Measurements from ENCODE around the gene MCCD1. TPM values are rescaled to one million over a fixed set of nuclear protein-coding genes. Genes with fewer than 3 reads are reported as not detected.
A peak's percentile ranks its signal among the peaks of the same experiment; 100 is the strongest.

Gene MCCD1
- total RNA-seq, 2 experiments from 2014 or later = not detected

DNA sequence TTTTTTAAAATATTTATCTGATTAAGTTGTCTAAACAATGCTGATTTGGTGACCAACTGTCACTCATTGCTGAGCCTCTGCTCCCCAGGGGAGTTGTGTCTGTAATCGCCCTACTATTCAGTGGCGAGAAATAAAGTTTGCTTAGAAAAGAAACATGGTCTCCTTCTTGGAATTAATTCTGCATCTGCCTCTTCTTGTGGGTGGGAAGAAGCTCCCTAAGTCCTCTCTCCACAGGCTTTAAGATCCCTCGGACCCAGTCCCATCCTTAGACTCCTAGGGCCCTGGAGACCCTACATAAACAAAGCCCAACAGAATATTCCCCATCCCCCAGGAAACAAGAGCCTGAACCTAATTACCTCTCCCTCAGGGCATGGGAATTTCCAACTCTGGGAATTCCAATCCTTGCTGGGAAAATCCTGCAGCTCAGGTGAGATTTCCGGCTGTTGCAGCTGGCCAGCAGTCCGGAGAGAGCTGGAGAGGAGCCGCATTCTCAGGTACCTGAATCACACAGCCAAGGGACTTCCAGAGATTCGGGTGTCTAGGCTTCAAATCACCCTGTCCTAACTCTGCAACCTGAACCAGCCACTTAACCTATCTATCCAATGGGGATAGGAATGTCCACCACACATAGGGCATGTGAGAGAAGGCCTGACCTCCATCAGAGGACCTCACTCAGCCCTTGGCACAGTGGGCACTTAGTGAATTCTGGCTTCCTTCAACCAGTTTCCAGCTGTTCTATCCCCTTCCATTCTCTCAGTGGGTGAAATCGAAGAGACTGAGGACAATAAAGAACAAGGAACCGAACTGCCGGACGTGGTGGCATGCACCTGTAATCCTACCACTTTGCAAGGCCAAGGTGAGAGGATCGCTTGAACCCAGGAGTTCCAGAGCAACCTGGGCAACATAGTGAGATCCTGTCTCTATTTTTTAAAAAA is 49.7 kb downstream of the MCCD1 start:
- no peaks in the 10 kb centered on the region for H3K27me3 Mint-ChIP-seq

DNA sequence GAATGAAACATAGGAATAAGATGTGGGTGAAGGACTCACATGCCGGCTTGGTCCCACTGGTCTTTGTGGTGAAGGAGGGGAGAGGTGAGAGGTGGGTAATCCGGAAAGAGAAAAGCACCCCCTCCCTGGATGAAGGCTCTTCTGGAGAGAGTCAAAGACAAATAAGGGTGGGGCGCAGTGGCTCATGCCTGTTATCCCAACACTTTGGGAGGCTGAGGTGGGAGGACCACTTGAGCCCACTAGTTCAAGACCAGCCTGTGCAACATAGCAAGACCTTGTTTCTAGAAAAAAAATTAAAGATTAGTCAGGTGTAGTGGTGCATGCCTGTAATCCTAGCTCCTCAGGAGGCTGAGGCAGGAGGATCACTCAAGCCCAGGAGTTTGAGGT is 50.4 kb downstream of the MCCD1 start:
- Mint-ChIP-seq H3K36me3 (ENCODE audit: low read depth) (peaks cover 74% of the 10 kb centered on the region), H3K27ac (peak overlapping the region; percentile 93), H3K9me3 (no peaks in the 10 kb centered on the region), H3K27me3 (no peaks in the 10 kb centered on the region), H3K4me3 (peak overlapping the region; percentile 96), H3K4me1 (ENCODE audit: low read depth) (peaks cover 44% of the 10 kb centered on the region)
- TF ChIP-seq CTCF (IDR thresholded peaks at IDR 0.05) = no peak
- POLR2A ChIA-PET = interaction anchor here (1.3 to 35.7 kb wide), 5 partner anchors 5 to 38 kb away, joined by 3 to 1181 read pairs (median 97); partner anchors contain the start of genes DDX39B, LST1, LTA and LTB
- intact Hi-C loops (cut with micrococcal nuclease) = no loop called here
- CTCF ChIA-PET = interaction anchor here (38.9 to 56.2 kb wide), 2 partner anchors 13 to 18 kb away, joined by 2542 read pairs; partner anchors contain the start of genes ATP6V1G2, DDX39B, LST1 and LTA
- DNase-seq = peak; percentile 49
- ATAC-seq = no peak

More for the DNA sequence above, 49.7 kb downstream of the MCCD1 start:
- ChIA-PET CTCF (interaction anchor here (1.5 to 56.2 kb wide), 3 partner anchors 14 to 83 kb away, joined by 3 to 2542 read pairs (median 2542); partner anchors contain the start of genes ATP6V1G2, DDX39B, LST1 and LTA), POLR2A (interaction anchor here (0.9 to 35.7 kb wide), 11 partner anchors 5 to 86 kb away, joined by 3 to 1181 read pairs (median 4); partner anchors contain the start of genes ATP6V1G2, DDX39B, GPANK1 and LST1)
- DNase-seq = no peak
- no peak for TF ChIP-seq CTCF (IDR thresholded peaks at IDR 0.05)
- Mint-ChIP-seq H3K4me1 (ENCODE audit: low read depth) (peaks cover 47% of the 10 kb centered on the region), H3K36me3 (ENCODE audit: low read depth) (peaks cover 79% of the 10 kb centered on the region), H3K9me3 (no peaks in the 10 kb centered on the region), H3K27ac (peak overlapping the region; percentile 93), H3K4me3 (peak overlapping the region; percentile 96)
- intact Hi-C loops (cut with micrococcal nuclease) = no loop called here
- no peak for ATAC-seq

Other genes with a start within 250 kb of the MCCD1 start
- gene HLA-B, start 171.8 kb upstream of the MCCD1 start, total RNA-seq = 1,000 to 10,000 TPM; 2,892 to 2,968 TPM
- gene MICA, start 125.4 kb upstream of the MCCD1 start, total RNA-seq = 1 to 10 TPM; 5.6 to 6.0 TPM
- gene MICB, start 30.8 kb upstream of the MCCD1 start, total RNA-seq = 10 to 100 TPM; 17.0 to 17.7 TPM
- gene DDX39B, start 13.0 kb downstream of the MCCD1 start, total RNA-seq = 100 to 1,000 TPM; 568 to 572 TPM
- 1 to 10 TPM in 1 of 2 experiments, under 1 TPM in 1; 0.86 to 1.1 TPM for gene ATP6V1G2, start 17.6 kb downstream of the MCCD1 start, total RNA-seq
- gene NFKBIL1, start 18.6 kb downstream of the MCCD1 start, total RNA-seq = 10 to 100 TPM; 11.3 to 13.0 TPM
- 100 to 1,000 TPM; 713 to 724 TPM for gene LTA, start 43.3 kb downstream of the MCCD1 start, total RNA-seq
- gene TNF, start 46.6 kb downstream of the MCCD1 start, total RNA-seq = 10 to 100 TPM; 89.2 to 92.5 TPM
- 100 to 1,000 TPM; 368 to 375 TPM for gene LTB, start 53.5 kb downstream of the MCCD1 start, total RNA-seq
- 10 to 100 TPM; 40.4 to 43.6 TPM for gene LST1, start 57.3 kb downstream of the MCCD1 start, total RNA-seq
- gene NCR3, start 64.0 kb downstream of the MCCD1 start, total RNA-seq = 10 to 100 TPM; 60.1 to 60.3 TPM
- 100 to 1,000 TPM; 240 to 253 TPM for gene AIF1, start 86.3 kb downstream of the MCCD1 start, total RNA-seq
- gene PRRC2A, start 91.8 kb downstream of the MCCD1 start, total RNA-seq = 100 to 1,000 TPM; 257 to 262 TPM
- gene BAG6, start 123.7 kb downstream of the MCCD1 start, total RNA-seq = 100 to 1,000 TPM; 303 to 318 TPM
- gene APOM, start 126.9 kb downstream of the MCCD1 start, total RNA-seq = 1 to 10 TPM; 4.4 to 4.9 TPM
- 10 to 100 TPM; 11.4 to 11.7 TPM for gene C6orf47, start 131.8 kb downstream of the MCCD1 start, total RNA-seq
- gene GPANK1, start 136.0 kb downstream of the MCCD1 start, total RNA-seq = 10 to 100 TPM; 29.4 to 30.9 TPM
- 100 to 1,000 TPM; 241 to 247 TPM for gene CSNK2B, start 137.1 kb downstream of the MCCD1 start, total RNA-seq
- 10 to 100 TPM; 14.7 to 16.1 TPM for gene LY6G5B, start 141.0 kb downstream of the MCCD1 start, total RNA-seq
- 1 to 10 TPM; 1.6 to 2.3 TPM for gene LY6G5C, start 152.1 kb downstream of the MCCD1 start, total RNA-seq
- 10 to 100 TPM; 23.7 to 24.3 TPM for gene ABHD16A, start 174.4 kb downstream of the MCCD1 start, total RNA-seq
- gene LY6G6F, start 177.9 kb downstream of the MCCD1 start, total RNA-seq = not detected
- gene LY6G6D, start 186.4 kb downstream of the MCCD1 start, total RNA-seq = not detected
- gene LY6G6C, start 192.8 kb downstream of the MCCD1 start, total RNA-seq = not detected
- gene MPIG6B, start 194.4 kb downstream of the MCCD1 start, total RNA-seq = under 1 TPM; 0.65 to 0.81 TPM
- 1 to 10 TPM; 6.3 to 6.9 TPM for gene DDAH2, start 200.3 kb downstream of the MCCD1 start, total RNA-seq
- gene CLIC1, start 207.6 kb downstream of the MCCD1 start, total RNA-seq = 100 to 1,000 TPM; 334 to 346 TPM
- gene MSH5, start 211.0 kb downstream of the MCCD1 start, total RNA-seq = 100 to 1,000 TPM in 1 of 2 experiments, 10 to 100 TPM in 1; 96.9 to 105 TPM
- gene SAPCD1, start 233.7 kb downstream of the MCCD1 start, total RNA-seq = 10 to 100 TPM; 13.6 to 18.7 TPM
- 1 to 10 TPM; 1.6 TPM for gene VWA7, start 248.4 kb downstream of the MCCD1 start, total RNA-seq